ENCODE measurements around the gene DCP1A. TPM values are rescaled to one million over a fixed set of nuclear protein-coding genes. Genes with fewer than 3 reads are reported as not detected.
A peak's percentile ranks its signal among the peaks of the same experiment; 100 is the strongest.

DCP1A gene
- total RNA-seq, 1 donor from 2014 or later = 33.8 TPM

- Mint-ChIP-seq H3K27ac (peak overlapping the region; percentile 73), H3K27me3 (no peaks in the 10 kb centered on the region), H3K9me3 (ENCODE audit: low read depth) (no peaks in the 10 kb centered on the region), H3K36me3 (ENCODE audit: insufficient read depth) (peaks cover 9% of the 10 kb centered on the region), H3K4me3 (ENCODE audit: low read depth) (no peak overlapping the region), H3K4me1 (ENCODE audit: low read depth) (peaks cover 2% of the 10 kb centered on the region)
- no peak for TF ChIP-seq CTCF (IDR thresholded peaks at IDR 0.05; ENCODE audit: unreplicated experiment)
- no peak for DNase-seq (ENCODE audit: low spot score, unreplicated experiment)
These were observed 106.1 kb downstream of the DCP1A start for GRCh38 chr3:53240989-53241972.

- Mint-ChIP-seq H3K9me3 (ENCODE audit: low read depth) (no peaks in the 10 kb centered on the region), H3K27ac (no peak overlapping the region), H3K36me3 (ENCODE audit: insufficient read depth) (peaks cover 7% of the 10 kb centered on the region), H3K4me1 (ENCODE audit: low read depth) (peaks cover 2% of the 10 kb centered on the region), H3K4me3 (ENCODE audit: low read depth) (no peak overlapping the region), H3K27me3 (no peaks in the 10 kb centered on the region)
- TF ChIP-seq CTCF (IDR thresholded peaks at IDR 0.05; ENCODE audit: unreplicated experiment) = no peak
- DNase-seq (ENCODE audit: low spot score, unreplicated experiment) = no peak
These were observed 107.5 kb downstream of the DCP1A start for GRCh38 chr3:53239800-53240199.

GRCh38 chr3:53238886-53239285 is 108.5 kb downstream of the DCP1A start:
- Mint-ChIP-seq H3K4me1 (ENCODE audit: low read depth) (peaks cover 2% of the 10 kb centered on the region), H3K9me3 (ENCODE audit: low read depth) (no peaks in the 10 kb centered on the region), H3K27me3 (no peaks in the 10 kb centered on the region), H3K36me3 (ENCODE audit: insufficient read depth) (peaks cover 7% of the 10 kb centered on the region), H3K4me3 (ENCODE audit: low read depth) (no peak overlapping the region), H3K27ac (no peak overlapping the region)
- no peak for DNase-seq (ENCODE audit: low spot score, unreplicated experiment)
- no peak for TF ChIP-seq CTCF (IDR thresholded peaks at IDR 0.05; ENCODE audit: unreplicated experiment)

- Mint-ChIP-seq H3K27ac (no peak overlapping the region), H3K36me3 (ENCODE audit: insufficient read depth) (peaks cover 7% of the 10 kb centered on the region), H3K4me1 (ENCODE audit: low read depth) (no peaks in the 10 kb centered on the region), H3K9me3 (ENCODE audit: low read depth) (no peaks in the 10 kb centered on the region), H3K27me3 (no peaks in the 10 kb centered on the region), H3K4me3 (ENCODE audit: low read depth) (no peak overlapping the region)
- DNase-seq (ENCODE audit: low spot score, unreplicated experiment) = no peak
- TF ChIP-seq CTCF (IDR thresholded peaks at IDR 0.05; ENCODE audit: unreplicated experiment) = no peak
These were observed 109.1 kb downstream of the DCP1A start for GRCh38 chr3:53238051-53238850.

GRCh38 chr3:53236112-53236841 is 111.1 kb downstream of the DCP1A start:
- DNase-seq (ENCODE audit: low spot score, unreplicated experiment) = no peak

More at GRCh38 chr3:53236112-53236841, 111.1 kb downstream of the DCP1A start:
- Mint-ChIP-seq H3K27me3 (no peaks in the 10 kb centered on the region), H3K4me1 (ENCODE audit: low read depth) (no peaks in the 10 kb centered on the region), H3K36me3 (ENCODE audit: insufficient read depth) (peaks cover 8% of the 10 kb centered on the region), H3K4me3 (ENCODE audit: low read depth) (no peak overlapping the region), H3K9me3 (ENCODE audit: low read depth) (no peaks in the 10 kb centered on the region), H3K27ac (no peak overlapping the region)
- TF ChIP-seq CTCF (IDR thresholded peaks at IDR 0.05; ENCODE audit: unreplicated experiment) = no peak

Measured in progenitor cell of endocrine pancreas (in vitro differentiated cells).